Fibroblast of pulmonary artery (primary cell): ENCODE measurements around the gene SLC25A47.

ENCODE experiments used
- DNase-seq: peaks from one replicate; pipeline ENCODE4 v3.0.0-alpha.2; 2010; ENCODE audit warnings: low read depth
- H3K4me3 ChIP-seq: replicated peaks from 2 replicates; pipeline ENCODE4 v1.5.1; 2011; ENCODE audit warnings: low read depth, mild to moderate bottlenecking, control low read depth, low read length, moderate library complexity
- TF ChIP-seq, protein P1 (sequence below): IDR thresholded peaks from 2 replicates; pipeline ENCODE4 v1.5.1; 2011; ENCODE audit warnings: mild to moderate bottlenecking, control low read depth, low read length, inconsistent platforms; ENCODE audit errors: missing control alignments

Gene SLC25A47

GRCh38 chr14:100358396-100358795 is 35.3 kb downstream of the SLC25A47 start:
- TF ChIP-seq, protein P1, sequence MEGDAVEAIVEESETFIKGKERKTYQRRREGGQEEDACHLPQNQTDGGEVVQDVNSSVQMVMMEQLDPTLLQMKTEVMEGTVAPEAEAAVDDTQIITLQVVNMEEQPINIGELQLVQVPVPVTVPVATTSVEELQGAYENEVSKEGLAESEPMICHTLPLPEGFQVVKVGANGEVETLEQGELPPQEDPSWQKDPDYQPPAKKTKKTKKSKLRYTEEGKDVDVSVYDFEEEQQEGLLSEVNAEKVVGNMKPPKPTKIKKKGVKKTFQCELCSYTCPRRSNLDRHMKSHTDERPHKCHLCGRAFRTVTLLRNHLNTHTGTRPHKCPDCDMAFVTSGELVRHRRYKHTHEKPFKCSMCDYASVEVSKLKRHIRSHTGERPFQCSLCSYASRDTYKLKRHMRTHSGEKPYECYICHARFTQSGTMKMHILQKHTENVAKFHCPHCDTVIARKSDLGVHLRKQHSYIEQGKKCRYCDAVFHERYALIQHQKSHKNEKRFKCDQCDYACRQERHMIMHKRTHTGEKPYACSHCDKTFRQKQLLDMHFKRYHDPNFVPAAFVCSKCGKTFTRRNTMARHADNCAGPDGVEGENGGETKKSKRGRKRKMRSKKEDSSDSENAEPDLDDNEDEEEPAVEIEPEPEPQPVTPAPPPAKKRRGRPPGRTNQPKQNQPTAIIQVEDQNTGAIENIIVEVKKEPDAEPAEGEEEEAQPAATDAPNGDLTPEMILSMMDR, result no peak
- H3K4me3 ChIP-seq, result no peak overlapping the region
- DNase-seq, result no peak

- TF ChIP-seq, protein P1, result no peak
- no peak overlapping the region for H3K4me3 ChIP-seq
- DNase-seq, result no peak
These were observed 36.0 kb downstream of the SLC25A47 start for GRCh38 chr14:100359111-100359510.

GRCh38 chr14:100359881-100360280 is 36.7 kb downstream of the SLC25A47 start:
- peak; percentile 60 for DNase-seq
- TF ChIP-seq, protein P1, result no peak
- H3K4me3 ChIP-seq, result no peak overlapping the region

DNA sequence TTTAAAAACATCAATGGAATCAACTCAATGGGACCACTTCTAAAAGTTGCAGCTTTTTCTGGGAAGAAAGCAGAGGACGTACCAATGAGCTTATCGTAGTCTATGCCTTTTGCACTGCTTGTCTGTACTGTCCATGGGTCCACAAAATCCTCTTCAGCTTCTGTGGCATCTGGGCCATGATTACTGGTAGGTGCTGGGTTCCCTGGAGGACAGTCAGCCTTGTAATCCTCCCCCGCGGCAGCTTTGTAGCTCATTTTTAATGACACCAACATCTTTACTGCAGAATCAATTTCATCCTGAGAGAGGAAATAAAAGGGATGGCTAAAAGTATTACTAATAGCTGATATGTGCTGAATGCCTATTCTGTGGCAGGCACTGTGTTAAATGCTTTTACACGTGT is 38.5 kb downstream of the SLC25A47 start:
- TF ChIP-seq, protein P1, result no peak
- no peak overlapping the region for H3K4me3 ChIP-seq
- DNase-seq, result no peak

DNA sequence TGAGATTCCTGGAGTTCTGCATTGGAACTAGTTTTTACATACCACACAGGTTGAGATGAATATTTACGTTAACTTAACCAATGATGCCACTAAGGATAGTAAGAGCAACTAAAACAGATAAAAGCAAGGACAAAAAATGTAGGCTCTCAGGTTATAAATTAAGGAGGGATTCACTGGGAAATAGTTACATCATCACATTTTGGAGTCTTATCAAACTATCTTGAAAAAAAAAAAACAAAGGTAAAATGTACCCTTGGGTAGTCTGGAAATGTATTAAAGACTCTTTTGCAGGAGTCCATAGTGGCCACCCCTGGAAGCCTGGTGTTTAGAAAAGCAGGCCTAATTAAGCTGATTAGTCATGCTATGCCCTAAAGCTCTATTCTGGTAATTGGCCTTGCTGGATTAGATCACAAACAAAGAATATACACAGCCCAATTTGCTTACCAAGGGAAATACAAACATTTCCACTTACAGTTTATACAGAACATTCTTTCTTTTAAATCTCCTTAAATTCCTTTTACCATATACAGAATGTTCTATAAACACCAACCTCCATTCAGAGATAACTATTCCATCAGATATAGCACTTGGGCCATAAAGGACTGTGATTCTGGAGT is 39.3 kb downstream of the SLC25A47 start:
- no peak for DNase-seq
- TF ChIP-seq, protein P1, result no peak

DNA sequence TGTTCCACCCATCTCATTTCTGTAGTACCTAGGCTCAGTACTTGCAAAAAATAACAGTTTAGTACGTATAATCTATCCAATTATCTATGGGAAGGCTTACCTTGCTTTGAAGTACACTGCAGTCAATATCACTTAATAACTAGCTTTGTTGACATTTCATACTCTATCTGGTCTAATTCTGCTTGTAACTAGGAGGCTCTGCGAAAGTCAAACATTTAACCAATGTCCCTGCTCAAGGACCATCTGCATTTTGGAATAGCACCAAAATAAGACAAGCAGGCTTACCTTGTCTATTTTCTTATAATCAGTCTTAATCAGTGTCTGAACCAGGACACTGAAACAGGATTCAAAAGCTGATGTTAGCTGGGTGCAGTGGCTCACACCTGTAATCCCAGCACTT is 39.9 kb downstream of the SLC25A47 start:
- no peak overlapping the region for H3K4me3 ChIP-seq
- no peak for DNase-seq
- TF ChIP-seq, protein P1, result no peak

More for the DNA sequence above, 39.3 kb downstream of the SLC25A47 start:
- no peak overlapping the region for H3K4me3 ChIP-seq

DNA sequence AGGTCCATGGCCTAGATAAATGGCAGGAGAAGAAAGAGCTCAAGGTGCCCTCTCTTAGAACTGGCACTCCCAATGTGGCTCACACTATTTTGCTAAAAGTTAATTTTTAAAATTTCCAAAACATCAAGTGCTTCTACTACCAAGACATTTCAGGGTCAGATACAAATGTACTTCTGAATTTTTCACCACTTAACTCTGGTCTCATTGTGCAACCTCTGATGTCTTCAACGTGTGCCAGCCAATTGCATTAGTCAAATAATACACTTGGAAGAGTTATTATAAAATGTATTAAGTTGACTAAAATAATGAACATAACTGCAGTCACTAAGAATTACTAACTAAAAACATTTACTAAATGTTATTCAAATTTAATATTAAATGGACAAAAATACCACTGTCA is 41.3 kb downstream of the SLC25A47 start:
- no peak for DNase-seq

More for the DNA sequence above, 41.3 kb downstream of the SLC25A47 start:
- TF ChIP-seq, protein P1, result no peak
- no peak overlapping the region for H3K4me3 ChIP-seq
